Upper lobe of right lung (tissue), 1 donor: ENCODE data around the gene EML1. TPM values are rescaled to one million over a fixed set of nuclear protein-coding genes. Genes with fewer than 3 reads are reported as not detected.

Source experiments
- ATAC-seq: fragments of 200-7000 bp; cut with Tn5 transposase; one replicate; pipeline ENCODE4 v1.9.1; 2020; ENCODE audit warnings: mild to moderate bottlenecking, moderate library complexity
- DNase-seq: peaks from one replicate; pipeline ENCODE4 v3.0.0-alpha.2; 2020
- H3K27ac ChIP-seq: fragments of 200-600 bp; one replicate; pipeline ENCODE4 v1.8.0; 2022
- H3K27me3 ChIP-seq: fragments of 200-600 bp; one replicate; pipeline ENCODE4 v1.8.0; 2022; ENCODE audit warnings: mild to moderate bottlenecking
- H3K36me3 ChIP-seq: fragments of 200-600 bp; one replicate; pipeline ENCODE4 v1.8.0; 2022
- H3K4me1 ChIP-seq: fragments of 200-600 bp; one replicate; pipeline ENCODE4 v1.8.0; 2022
- H3K4me3 ChIP-seq: fragments of 200-600 bp; one replicate; pipeline ENCODE4 v1.8.0; 2022; ENCODE audit warnings: mild to moderate bottlenecking
- H3K9me3 ChIP-seq: fragments of 200-600 bp; one replicate; pipeline ENCODE4 v1.8.0; 2022
- CTCF ChIP-seq: fragments of 200-600 bp; IDR thresholded peaks from one replicate; pipeline ENCODE4 v1.8.0; 2022; ENCODE audit warnings: antibody characterized with exemption
- intact Hi-C: fragments of 100-400 bp; cut with DNase I; formaldehyde crosslinking; loops from one replicate; pipeline ENCODE4 v1.11.0; 2022
- total RNA-seq: library from RNA; stranded (reverse); fragmentation: NEBNext Ultra II Directional; extraction: Animal tissue kit (Norgen Biotek cat#: 25700); gene quantifications from one replicate; pipeline ENCODE4 v1.2.1, GENCODE V29; 2021
- donor health status: DM: no; HTN: yes; CAD: no; lungs with severe emphysema.

Gene EML1
- total RNA-seq, 1 donor from 2014 or later = 42.2 TPM

GRCh38 chr14:99840265-99840664 lies 47.1 kb downstream of the EML1 start:
- no peak for DNase-seq
- Histone ChIP-seq H3K4me1 (peaks cover 24% of the 10 kb centered on the region), H3K27me3 (no peaks in the 10 kb centered on the region), H3K9me3 (no peaks in the 10 kb centered on the region), H3K4me3 (no peak overlapping the region), H3K36me3 (no peaks in the 10 kb centered on the region), H3K27ac (no peak overlapping the region)
- no peak for ATAC-seq
- intact Hi-C loops = no loop called here
- TF ChIP-seq CTCF = no peak

GRCh38 chr14:99840774-99841305 lies 47.6 kb downstream of the EML1 start:
- H3K4me3 ChIP-seq = no peak overlapping the region
- peaks cover 24% of the 10 kb centered on the region for H3K4me1 ChIP-seq
- H3K36me3 ChIP-seq = no peaks in the 10 kb centered on the region
- no peak overlapping the region for H3K27ac ChIP-seq
- DNase-seq (no peak), ATAC-seq (no peak)
- H3K9me3 ChIP-seq = no peaks in the 10 kb centered on the region
- no peaks in the 10 kb centered on the region for H3K27me3 ChIP-seq
- TF ChIP-seq CTCF = no peak
- intact Hi-C loops = no loop called here

GRCh38 chr14:99841436-99842071 lies 48.3 kb downstream of the EML1 start:
- intact Hi-C loops = no loop called here
- Histone ChIP-seq H3K27ac (no peak overlapping the region), H3K4me3 (no peak overlapping the region), H3K4me1 (peaks cover 24% of the 10 kb centered on the region), H3K9me3 (peaks cover 2% of the 10 kb centered on the region), H3K36me3 (no peaks in the 10 kb centered on the region), H3K27me3 (no peaks in the 10 kb centered on the region)
- TF ChIP-seq CTCF = no peak
- ATAC-seq = peak; percentile 74
- DNase-seq = no peak

- Histone ChIP-seq H3K4me3 (no peak overlapping the region), H3K36me3 (no peaks in the 10 kb centered on the region), H3K9me3 (peaks cover 8% of the 10 kb centered on the region), H3K27me3 (no peaks in the 10 kb centered on the region), H3K4me1 (peaks cover 24% of the 10 kb centered on the region), H3K27ac (no peak overlapping the region)
- intact Hi-C loops = no loop called here
- no peak for TF ChIP-seq CTCF
- no peak for ATAC-seq
- no peak for DNase-seq
These were observed 48.9 kb downstream of the EML1 start for GRCh38 chr14:99842141-99842540.

- H3K27me3 ChIP-seq = no peaks in the 10 kb centered on the region
- DNase-seq = no peak
- intact Hi-C loops = no loop called here
- H3K9me3 ChIP-seq = peaks cover 11% of the 10 kb centered on the region
- TF ChIP-seq CTCF = no peak
- no peak for ATAC-seq
- peaks cover 2% of the 10 kb centered on the region for H3K36me3 ChIP-seq
- no peaks in the 10 kb centered on the region for H3K4me1 ChIP-seq
- no peak overlapping the region for H3K4me3 ChIP-seq
- H3K27ac ChIP-seq = no peak overlapping the region
These were observed 53.6 kb downstream of the EML1 start for GRCh38 chr14:99846808-99847207.

GRCh38 chr14:99850709-99851108 lies 57.5 kb downstream of the EML1 start:
- Histone ChIP-seq H3K9me3 (peaks cover 11% of the 10 kb centered on the region), H3K27me3 (no peaks in the 10 kb centered on the region), H3K27ac (no peak overlapping the region), H3K36me3 (peaks cover 6% of the 10 kb centered on the region), H3K4me1 (no peaks in the 10 kb centered on the region), H3K4me3 (no peak overlapping the region)
- no peak for TF ChIP-seq CTCF
- intact Hi-C loops = no loop called here
- no peak for ATAC-seq
- DNase-seq = no peak
